Skin of body (tissue), 1 donor: Measurements from ENCODE around the gene CLPSL2. TPM values are rescaled to one million over a fixed set of nuclear protein-coding genes. Genes with fewer than 3 reads are reported as not detected.

Source experiments
- total RNA-seq: library from RNA; depleted of rRNA; stranded (reverse); fragments of >200 nt; gene quantifications from one replicate; pipeline ENCODE4 v1.2.3, GENCODE V29; 2014

The CLPSL2 gene
- total RNA-seq, 1 donor from 2014 or later = not detected

Other genes starting within 250 kb of the CLPSL2 start
- 10.3 TPM for gene FKBP5, start 87.7 kb upstream of the CLPSL2 start, total RNA-seq
- not detected for gene ARMC12, start 39.6 kb upstream of the CLPSL2 start, total RNA-seq
- not detected for gene CLPSL1, start 4.4 kb downstream of the CLPSL2 start, total RNA-seq
- gene CLPS, start 20.7 kb downstream of the CLPSL2 start, total RNA-seq = 2.7 TPM
- gene LHFPL5, start 28.8 kb downstream of the CLPSL2 start, total RNA-seq = not detected
- 54.5 TPM for gene SRPK1, start 144.5 kb downstream of the CLPSL2 start, total RNA-seq
- gene SLC26A8, start 248.0 kb downstream of the CLPSL2 start, total RNA-seq = 0.20 TPM